Kidney epithelial cell (primary cell): ENCODE measurements around the gene ALDH3B2. TPM values are rescaled to one million over a fixed set of nuclear protein-coding genes. Genes with fewer than 3 reads are reported as not detected.
"Not testable (repeated sequence)": the region's sequence is repeated elsewhere in the genome, so short reads cannot be mapped to it uniquely, and the experiment has no call there.

ENCODE experiments used
- DNase-seq: peaks from one replicate; pipeline ENCODE4 v3.0.0-alpha.2; 2010; ENCODE audit warnings: low read depth
- H3K27me3 ChIP-seq: 2 replicates; pipeline ENCODE4 v1.6.0; 2011; ENCODE audit warnings: low read length; ENCODE audit not compliant: control insufficient read depth, insufficient read depth
- H3K36me3 ChIP-seq: 2 replicates; pipeline ENCODE4 v1.5.1; 2011; ENCODE audit warnings: low read length; ENCODE audit not compliant: control insufficient read depth, insufficient read depth
- H3K4me3 ChIP-seq: 2 replicates; pipeline ENCODE4 v1.5.1; 2011; ENCODE audit warnings: low read depth, mild to moderate bottlenecking, control low read depth, low read length
- CTCF ChIP-seq: IDR thresholded peaks from 2 replicates; pipeline ENCODE4 v1.5.1; 2011; ENCODE audit warnings: mild to moderate bottlenecking, moderate library complexity, low read length, control low read depth, inconsistent platforms; ENCODE audit not compliant: insufficient read depth, poor library complexity, severe bottlenecking
- total RNA-seq: library from RNA; depleted of rRNA; stranded (reverse); fragments of >200 nt; gene quantifications from 2 replicates; pipeline ENCODE4 v1.2.3, GENCODE V29; 2015

The ALDH3B2 gene
- total RNA-seq, 1 donor from 2014 or later = 0.13 TPM

- H3K4me3 ChIP-seq = no peak overlapping the region
These were observed 46.4 kb downstream of the ALDH3B2 start for GRCh38 chr11:67627812-67628624.

GRCh38 chr11:67627441-67627811 is 47.0 kb downstream of the ALDH3B2 start:
- H3K27me3 ChIP-seq = no peaks in the 10 kb centered on the region
- DNase-seq = no peak
- no peak overlapping the region for H3K4me3 ChIP-seq
- TF ChIP-seq CTCF = no peak
- no peaks in the 10 kb centered on the region for H3K36me3 ChIP-seq

More at GRCh38 chr11:67627812-67628624, 46.4 kb downstream of the ALDH3B2 start:
- TF ChIP-seq CTCF = no peak
- no peak for DNase-seq
- H3K36me3 ChIP-seq = no peaks in the 10 kb centered on the region
- H3K27me3 ChIP-seq = no peaks in the 10 kb centered on the region

GRCh38 chr11:67626970-67627369 is 47.5 kb downstream of the ALDH3B2 start:
- TF ChIP-seq CTCF = no peak
- H3K27me3 ChIP-seq = no peaks in the 10 kb centered on the region
- H3K4me3 ChIP-seq = no peak overlapping the region
- no peaks in the 10 kb centered on the region for H3K36me3 ChIP-seq
- DNase-seq = no peak

- DNase-seq, H3K4me3 ChIP-seq, H3K36me3 ChIP-seq, H3K27me3 ChIP-seq: not testable (repeated sequence)
These were observed 48.1 kb downstream of the ALDH3B2 start for GRCh38 chr11:67626131-67626833.

- not testable (repeated sequence) for H3K4me3 ChIP-seq, H3K36me3 ChIP-seq, DNase-seq, H3K27me3 ChIP-seq
These were observed 50.6 kb downstream of the ALDH3B2 start for GRCh38 chr11:67623795-67624194.

- DNase-seq, H3K36me3 ChIP-seq, H3K27me3 ChIP-seq, H3K4me3 ChIP-seq: not testable (repeated sequence)
These were observed 51.5 kb downstream of the ALDH3B2 start for GRCh38 chr11:67622905-67623304.

GRCh38 chr11:67621928-67622327 is 52.5 kb downstream of the ALDH3B2 start:
- not testable (repeated sequence) for DNase-seq, H3K4me3 ChIP-seq, H3K36me3 ChIP-seq, H3K27me3 ChIP-seq

- not testable (repeated sequence) for H3K36me3 ChIP-seq, DNase-seq, H3K4me3 ChIP-seq
- H3K27me3 ChIP-seq = peaks cover 19% of the 10 kb centered on the region
These were observed 53.8 kb downstream of the ALDH3B2 start for GRCh38 chr11:67620621-67621020.

- H3K36me3 ChIP-seq, H3K4me3 ChIP-seq, DNase-seq: not testable (repeated sequence)
- peaks cover 24% of the 10 kb centered on the region for H3K27me3 ChIP-seq
These were observed 54.5 kb downstream of the ALDH3B2 start for GRCh38 chr11:67619683-67620618.

- not testable (repeated sequence) for DNase-seq, H3K36me3 ChIP-seq, H3K4me3 ChIP-seq
- H3K27me3 ChIP-seq = peaks cover 24% of the 10 kb centered on the region
These were observed 55.3 kb downstream of the ALDH3B2 start for GRCh38 chr11:67618901-67619659.
